ENCODE data around the gene RANBP1. TPM values are rescaled to one million over a fixed set of nuclear protein-coding genes. Genes with fewer than 3 reads are reported as not detected.

RANBP1 gene
- total and polyA plus RNA-seq, 2 of the 8 experiments (the other 6 are each of a cell fraction or from before 2014, with no cell fraction given), result 343 to 484 TPM

GRCh38 chr22:20155330-20156041, 39.6 kb downstream of the RANBP1 start:
- H3K36me3 ChIP-seq (ENCODE audit: control insufficient read depth in 2 of 4, insufficient read depth in 4 of 4, low read length in 3 of 4), result no peaks in the 10 kb centered on the region
- H4K8ac ChIP-seq (ENCODE audit: extremely low read depth, insufficient read depth, low read length), result no peak overlapping the region; the same call in 1 of the 2 replicates
- H2BK12ac ChIP-seq (ENCODE audit: low read depth, low read length), result no peak overlapping the region
- H2BK15ac ChIP-seq (ENCODE audit: low read length), result no peak overlapping the region
- no peak overlapping the region for H2AK5ac ChIP-seq (ENCODE audit: low read depth, low read length)
- no peak overlapping the region for H2AFZ ChIP-seq (ENCODE audit: low read length)
- H4K20me1 ChIP-seq (replicated peaks in 1 of 2; ENCODE audit: control insufficient read depth in 1 of 2, insufficient read depth in 2 of 2, low read length in 2 of 2), result no peaks in the 10 kb centered on the region
- DNase-seq (ENCODE audit: low read depth in 1 of 2, low spot score in 2 of 2), result no peak
- no peak overlapping the region for H3K9ac ChIP-seq (replicated peaks in 1 of 4; ENCODE audit: extremely low read depth in 1 of 4, low read depth in 3 of 4, low read length in 3 of 4)
- H3K4me2 ChIP-seq (ENCODE audit: insufficient read depth in 1 of 2, low read depth in 2 of 2, low read length in 2 of 2), result no peak overlapping the region
- no peak overlapping the region for H3K27ac ChIP-seq (ENCODE audit: low read depth, low read length)
- no peak overlapping the region for H4K91ac ChIP-seq (replicated peaks; ENCODE audit: insufficient read length, low read length)
- H3K9me3 ChIP-seq (ENCODE audit: insufficient read depth in 2 of 2, low read depth in 1 of 2, low read length in 1 of 2), result no peaks in the 10 kb centered on the region
- no peak overlapping the region for H3K23ac ChIP-seq (ENCODE audit: insufficient read length)
- H2BK120ac ChIP-seq (replicated peaks; ENCODE audit: low read depth, low read length), result no peak overlapping the region
- ChIA-PET CTCF (ENCODE audit: partially characterized antibody) (interaction anchor here (1.0 to 7.7 kb wide), 10 partner anchors 11 to 132 kb away, joined by 3 to 98 read pairs (median 10); no protein-coding TSS in a partner anchor), POLR2A (ENCODE audit: partially characterized antibody) (interaction anchor here (2.4 kb wide), 1 partner anchor 28 kb away, joined by 5 read pairs; no protein-coding TSS in a partner anchor)
- no peak overlapping the region for H3K56ac ChIP-seq (replicated peaks; ENCODE audit: insufficient read length, low read depth, low read length)
- H3K4me1 ChIP-seq (replicated peaks in 1 of 4; ENCODE audit: control insufficient read depth in 3 of 4, insufficient read depth in 4 of 4, low read length in 3 of 4), result peaks cover 0 to 7% (median 4%) of the 10 kb centered on the region in 4 experiments; a peak in 4 of 7 replicates
- H3K79me1 ChIP-seq (ENCODE audit: low read depth, low read length), result no peaks in the 10 kb centered on the region
- no peaks in the 10 kb centered on the region for H3K27me3 ChIP-seq (replicated peaks in 1 of 4; ENCODE audit: control insufficient read depth in 3 of 4, extremely low read depth in 1 of 4, insufficient read depth in 3 of 4, low read length in 3 of 4)
- no peak overlapping the region for H2BK5ac ChIP-seq (ENCODE audit: low read depth, low read length)
- WGBS, 2 experiments (ENCODE audit: extremely low coverage in 1 of 2, insufficient coverage in 1 of 2, insufficient read length in 1 of 2, insufficient replicate concordance in 2 of 2, low coverage in 1 of 2, low lambda C conversion rate in 2 of 2, missing lambda C conversion rate in 1 of 2), result 91% methylated on average over 21 of the region's 30 CpGs; no CpG with 5 or more reads in 1 of the 2 experiments
- H3K4me3 ChIP-seq (ENCODE audit: extremely low read depth in 1 of 4, insufficient read depth in 2 of 4, low read depth in 3 of 4, low read length in 4 of 4), result no peak overlapping the region
- H3K23me2 ChIP-seq (ENCODE audit: low read depth, low read length), result no peaks in the 10 kb centered on the region
- no peak overlapping the region for H4K5ac ChIP-seq (ENCODE audit: insufficient read length, low read depth, low read length)
- FAIRE-seq, result no peak
- H3K79me2 ChIP-seq (ENCODE audit: control insufficient read depth in 1 of 2, insufficient read depth in 2 of 2, low read length in 2 of 2), result no peaks in the 10 kb centered on the region
- no peak overlapping the region for H3K18ac ChIP-seq (ENCODE audit: extremely low read depth, low read length)
- no peak overlapping the region for H3K14ac ChIP-seq (ENCODE audit: insufficient read length)
- no peak overlapping the region for H3K4ac ChIP-seq (replicated peaks; ENCODE audit: insufficient read length, low read depth, low read length)
- H2BK20ac ChIP-seq (ENCODE audit: low read length), result no peak overlapping the region
- no peak for TF ChIP-seq RBBP5 (IDR thresholded peaks at IDR 0.05; ENCODE audit: borderline replicate concordance, low read depth, low read length)
- no peak for TF ChIP-seq CBX5 (IDR thresholded peaks at IDR 0.05; ENCODE audit: low read depth, low read length)
- TF ChIP-seq CREB1 (IDR thresholded peaks at IDR 0.05), result no peak
- no peak for TF ChIP-seq CTBP2 (IDR thresholded peaks at IDR 0.05; ENCODE audit: borderline replicate concordance, insufficient read depth, insufficient read length, low read length)
- TF ChIP-seq ATF3 (IDR thresholded peaks at IDR 0.05; ENCODE audit: insufficient read depth, low read depth, low read length), result no peak
- TF ChIP-seq RNF2 (IDR thresholded peaks at IDR 0.05; ENCODE audit: borderline replicate concordance, low read depth, low read length, missing control alignments, poor library complexity, severe bottlenecking), result no peak
- no peak for TF ChIP-seq RAD21 (IDR thresholded peaks at IDR 0.05 in 1 of 2, conservative IDR thresholded peaks at IDR 0.05 in 1 of 2; ENCODE audit: low read depth in 2 of 2, low read length in 2 of 2)
- TF ChIP-seq SIX5 (IDR thresholded peaks at IDR 0.05; ENCODE audit: low read depth, low read length), result no peak
- no peak for TF ChIP-seq KDM5A (IDR thresholded peaks at IDR 0.05; ENCODE audit: low read length)
- no peak for TF ChIP-seq BCL11A (IDR thresholded peaks at IDR 0.05; ENCODE audit: low read depth in 2 of 2, low read length in 2 of 2)
- no peak for TF ChIP-seq MAFK (IDR thresholded peaks at IDR 0.05; ENCODE audit: low read depth, low read length)
- TF ChIP-seq CHD2 (IDR thresholded peaks at IDR 0.05; ENCODE audit: low read length), result no peak

Data from H1 (cell line).